GM12878 (cell line): ENCODE results near the gene MORC1. TPM values are rescaled to one million over a fixed set of nuclear protein-coding genes. Genes with fewer than 3 reads are reported as not detected.

Experiments used
- ATAC-seq: fragments of 200-7000 bp; cut with Tn5 transposase; 3 replicates; pipeline ENCODE4 v1.9.1; 2020; ENCODE audit warnings: mild to moderate bottlenecking, moderate library complexity
- BruUV-seq: library from RNA; stranded (reverse); fragments of 400-500 nt; replicated peaks from 2 replicates; lab custom pipeline; 2021; lab: Mats Ljungman, UMichigan
- CTCF ChIA-PET: fragments of 300-600 bp; sonication (Branson Sonifier 250); formaldehyde crosslinking; extraction: SDS; loops from one replicate; lab custom pipeline; 2021; ENCODE audit warnings: inconsistent platforms; lab: Yijun Ruan, JAX
- POLR2A ChIA-PET: fragments of 350-600 bp; formaldehyde crosslinking; extraction: SDS; loops from one replicate; lab custom pipeline; 2021; ENCODE audit warnings: inconsistent platforms; lab: Charles Lee
- RAD21 ChIA-PET: fragments of 300-600 bp; sonication (Branson Sonifier 250); formaldehyde crosslinking; loops from one replicate; lab custom pipeline; 2023; ENCODE audit warnings: antibody characterized with exemption; ENCODE audit not compliant: unreplicated experiment; lab: Charles Lee
- SMC1A ChIA-PET: fragments of 300-600 bp; sonication (Branson Sonifier 250); formaldehyde crosslinking; loops from one replicate; lab custom pipeline; 2023; ENCODE audit not compliant: unreplicated experiment, uncharacterized antibody; lab: Charles Lee
- DNase-seq: peaks from one replicate; pipeline ENCODE4 v3.0.0-alpha.2; 2011; ENCODE audit warnings: low read depth, low spot score
- FAIRE-seq: peaks from 3 replicates; lab custom pipeline; 2011; peaks lifted over from hg19 to GRCh38; lab: Jason Lieb, UNC
- H2AFZ ChIP-seq: 2 replicates; pipeline ENCODE4 v1.6.0; 2011; ENCODE audit warnings: low read depth, low read length, control low read depth; ENCODE audit not compliant: control insufficient read depth
- H3K27ac ChIP-seq: 2 replicates; pipeline ENCODE4 v1.5.1; 2011; ENCODE audit warnings: control low read depth; ENCODE audit not compliant: control insufficient read depth, insufficient read depth
- H3K27me3 ChIP-seq, 2 experiments: replicated peaks in 1 of 2; 2 replicates each; pipeline versions ENCODE4 v1.6.0 to v1.6.1; 2011; ENCODE audit warnings: low read length in 1 of 2; ENCODE audit not compliant: control insufficient read depth in 2 of 2, insufficient read depth in 2 of 2
- H3K36me3 ChIP-seq, 2 experiments: 2 replicates each; pipeline ENCODE4 v1.5.1; 2011; ENCODE audit warnings: low read length in 1 of 2; ENCODE audit not compliant: control insufficient read depth in 2 of 2, insufficient read depth in 2 of 2
- H3K4me1 ChIP-seq: 2 replicates; pipeline ENCODE4 v1.6.1; 2011; ENCODE audit warnings: mild to moderate bottlenecking, low read length, moderate library complexity, mixed read lengths; ENCODE audit not compliant: control insufficient read depth, insufficient read depth
- H3K4me2 ChIP-seq: 2 replicates; pipeline ENCODE4 v1.6.0; 2011; ENCODE audit warnings: control low read depth; ENCODE audit not compliant: control insufficient read depth, insufficient read depth
- H3K4me3 ChIP-seq: fragments of 200-600 bp; sonication (generic); 2 replicates; pipeline ENCODE4 v1.5.1; 2016
- H3K79me2 ChIP-seq: 2 replicates; pipeline ENCODE4 v1.6.0; 2011; ENCODE audit warnings: low read length; ENCODE audit not compliant: control insufficient read depth, insufficient read depth
- H3K9ac ChIP-seq: 2 replicates; pipeline ENCODE4 v1.8.0; 2011; ENCODE audit warnings: low read length, control low read depth, mixed read lengths; ENCODE audit not compliant: control insufficient read depth, insufficient read depth
- H3K9me3 ChIP-seq: replicated peaks from 3 replicates; pipeline ENCODE4 v1.5.1; 2011; ENCODE audit warnings: mild to moderate bottlenecking, low read length; ENCODE audit not compliant: control insufficient read depth, insufficient read depth
- H4K20me1 ChIP-seq: 2 replicates; pipeline ENCODE4 v1.6.0; 2011; ENCODE audit not compliant: control insufficient read depth, insufficient read depth
- MLLT1 ChIP-seq: fragments of 450-650 bp; IDR thresholded peaks from 2 replicates; pipeline ENCODE4 v1.6.1; 2016; ENCODE audit warnings: mild to moderate bottlenecking
- NR2C2 ChIP-seq: IDR thresholded peaks from 2 replicates; pipeline ENCODE4 v1.6.1; 2011; ENCODE audit warnings: borderline replicate concordance, low read depth; ENCODE audit not compliant: control insufficient read depth, insufficient read length
- POLR2A ChIP-seq: IDR thresholded peaks from 2 replicates; pipeline ENCODE4 v1.6.1; 2011; ENCODE audit warnings: low read depth, mild to moderate bottlenecking, low read length
- SMAD1 ChIP-seq: fragments of 450-650 bp; IDR thresholded peaks from 2 replicates; pipeline ENCODE4 v1.6.1; 2018; ENCODE audit warnings: mild to moderate bottlenecking, low read depth; ENCODE audit not compliant: partially characterized antibody
- SMAD5 ChIP-seq: IDR thresholded peaks from 2 replicates; pipeline ENCODE4 v1.6.1; 2016; ENCODE audit warnings: antibody characterized with exemption, low read depth
- WGBS: methylation state at CpG from one replicate; pipeline ENCODE4 v1.1.6; 2016; ENCODE audit warnings: low lambda C conversion rate; ENCODE audit not compliant: insufficient replicate concordance, insufficient coverage; ENCODE audit errors: missing lambda C conversion rate; 5-methylcytosine and 5-hydroxymethylcytosine counted together
- in situ Hi-C: fragments of 300-500 bp; cut with MboI; formaldehyde crosslinking; loops from 9 replicates; pipeline ENCODE4 v1.14.3; 2018; ENCODE audit warnings: mixed read lengths
- intact Hi-C: fragments of 100-400 bp; cut with micrococcal nuclease; formaldehyde crosslinking; loops from one replicate; pipeline ENCODE4 v1.14.2; 2022; ENCODE audit not compliant: unreplicated experiment
- polyA plus RNA-seq, 11 experiments: library from polyadenylated mRNA; depleted of rRNA in 4 of 11; unstranded in 6 of 11; stranded (reverse) in 5 of 11; fragments of >200 nt; fragmentation: Nextera tagmentation in 4 of 11; fragmentation: Illumina TruSeq in 1 of 11; extraction: Ambion mirVana in 4 of 11; extraction: Trizol in 1 of 11; gene quantifications; 1 replicate in 1 of 11; 2 replicates in 10 of 11; pipeline versions ENCODE4 v1.2.1 to v1.2.3, GENCODE V29; 2011 to 2016; ENCODE audit warnings: inconsistent platforms in 2 of 11, missing spikeins in 2 of 11, low read depth in 1 of 11
- total RNA-seq, 4 experiments: library from RNA; depleted of rRNA in 3 of 4; stranded (reverse); fragments of >200 nt in 3 of 4; fragmentation: Illumina TruSeq in 1 of 4; extraction: Trizol in 1 of 4; gene quantifications; 2 replicates each; pipeline versions ENCODE4 v1.2.1 to v1.2.3, GENCODE V29; 2013 to 2021
- TF ChIP-seq, protein P1 (sequence below): fragments of 450-650 bp; IDR thresholded peaks from 2 replicates; pipeline ENCODE4 v1.6.1; 2017; ENCODE audit warnings: low read depth, mild to moderate bottlenecking, moderate library complexity

The MORC1 gene
- total and polyA plus RNA-seq, 10 of the 15 experiments (the other 5 are each of a cell fraction or from before 2014, with no cell fraction given): 0.18 TPM; not detected in 9

DNA sequence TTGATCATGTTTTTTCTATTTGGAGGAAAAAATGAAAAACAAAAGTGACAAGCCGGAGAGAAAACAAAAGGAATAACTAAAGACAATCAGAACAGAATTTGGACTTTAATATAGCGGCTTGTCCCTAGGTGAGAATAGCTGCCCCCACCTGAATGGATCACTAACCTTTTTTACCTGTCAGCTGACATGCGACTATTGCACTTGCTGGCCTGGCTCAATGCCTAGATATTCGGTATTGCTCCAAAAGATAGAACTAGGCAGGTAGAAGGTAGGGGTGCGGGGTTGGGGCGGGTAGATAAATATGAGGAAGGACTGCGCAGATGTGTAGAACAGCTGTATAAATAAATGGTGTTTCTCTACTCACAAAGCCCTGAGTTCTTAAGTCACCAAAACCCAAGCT lies 650 bp upstream of the MORC1 start (continued):
- TF ChIP-seq MLLT1 (no peak), NR2C2 (no peak), SMAD1 (no peak), POLR2A (no peak)
- TF ChIP-seq, protein P1, sequence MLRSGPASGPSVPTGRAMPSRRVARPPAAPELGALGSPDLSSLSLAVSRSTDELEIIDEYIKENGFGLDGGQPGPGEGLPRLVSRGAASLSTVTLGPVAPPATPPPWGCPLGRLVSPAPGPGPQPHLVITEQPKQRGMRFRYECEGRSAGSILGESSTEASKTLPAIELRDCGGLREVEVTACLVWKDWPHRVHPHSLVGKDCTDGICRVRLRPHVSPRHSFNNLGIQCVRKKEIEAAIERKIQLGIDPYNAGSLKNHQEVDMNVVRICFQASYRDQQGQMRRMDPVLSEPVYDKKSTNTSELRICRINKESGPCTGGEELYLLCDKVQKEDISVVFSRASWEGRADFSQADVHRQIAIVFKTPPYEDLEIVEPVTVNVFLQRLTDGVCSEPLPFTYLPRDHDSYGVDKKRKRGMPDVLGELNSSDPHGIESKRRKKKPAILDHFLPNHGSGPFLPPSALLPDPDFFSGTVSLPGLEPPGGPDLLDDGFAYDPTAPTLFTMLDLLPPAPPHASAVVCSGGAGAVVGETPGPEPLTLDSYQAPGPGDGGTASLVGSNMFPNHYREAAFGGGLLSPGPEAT: no peak
- TF ChIP-seq, all 136 proteins: peak for 0

- FAIRE-seq (no peak), ATAC-seq (no peak), DNase-seq (no peak)
- no peak overlapping the region for H2AFZ ChIP-seq
- H3K4me1 ChIP-seq: no peaks in the 10 kb centered on the region
- in situ Hi-C loops: no loop called here
- H3K36me3 ChIP-seq: no peaks in the 10 kb centered on the region
- no peak overlapping the region for H3K4me3 ChIP-seq
- no peaks in the 10 kb centered on the region for H4K20me1 ChIP-seq
- no peaks in the 10 kb centered on the region for H3K79me2 ChIP-seq
- WGBS: 87% methylated on average over 2 of the region's 2 CpGs
- RAD21 ChIA-PET: no interaction called here
- POLR2A ChIA-PET: interaction anchor here (0.6 kb wide), 1 partner anchor 23 kb away, joined by 3 read pairs; no protein-coding TSS in a partner anchor
- no peak overlapping the region for H3K27ac ChIP-seq
- intact Hi-C loops: no loop called here
- BruUV-seq: no TSS peak
- CTCF ChIA-PET: interaction anchor here (0.5 kb wide), 1 partner anchor 523 kb away, joined by 4 read pairs; no protein-coding TSS in a partner anchor
- no peak overlapping the region for H3K4me2 ChIP-seq
- no peaks in the 10 kb centered on the region for H3K9me3 ChIP-seq
- SMC1A ChIA-PET: interaction anchor here (1.0 to 2.1 kb wide), 2 partner anchors 16 to 92 kb away, joined by 3 to 5 read pairs; no protein-coding TSS in a partner anchor
- no peak overlapping the region for H3K9ac ChIP-seq
- no peaks in the 10 kb centered on the region; a peak in 1 of 4 replicates for H3K27me3 ChIP-seq
- TF ChIP-seq POLR2A (no peak), SMAD5 (no peak)
Measured at GRCh38 chr3:109116031-109116430, 1.9 kb downstream of the MORC1 start.
